Breast epithelium (tissue), 3 donors: Measurements from ENCODE around the gene MREG.

ENCODE experiments used
- CTCF ChIP-seq, 3 donors: fragments of 450-650 bp; IDR thresholded peaks; one replicate each; pipeline ENCODE4 v1.5.1; 2016 to 2017; ENCODE audit warnings: antibody characterized with exemption in 3 of 3, mild to moderate bottlenecking in 3 of 3, moderate library complexity in 3 of 3
- POLR2A ChIP-seq: fragments of 450-650 bp; IDR thresholded peaks from one replicate; pipeline ENCODE4 v1.6.1; 2016; ENCODE audit warnings: antibody characterized with exemption, mild to moderate bottlenecking, moderate library complexity

- TF ChIP-seq CTCF (IDR thresholded peaks at IDR 0.05) (peak in 1 of 3 donors; percentile 47), POLR2A (no peak)
These were observed 1.1 kb downstream of the MREG start for GRCh38 chr2:216012133-216012829.
